ENCODE measurements around the gene CTBP2. TPM values are rescaled to one million over a fixed set of nuclear protein-coding genes. Genes with fewer than 3 reads are reported as not detected.

Gene CTBP2
- total RNA-seq, 1 experiment from 2014 or later = 212 TPM

DNA sequence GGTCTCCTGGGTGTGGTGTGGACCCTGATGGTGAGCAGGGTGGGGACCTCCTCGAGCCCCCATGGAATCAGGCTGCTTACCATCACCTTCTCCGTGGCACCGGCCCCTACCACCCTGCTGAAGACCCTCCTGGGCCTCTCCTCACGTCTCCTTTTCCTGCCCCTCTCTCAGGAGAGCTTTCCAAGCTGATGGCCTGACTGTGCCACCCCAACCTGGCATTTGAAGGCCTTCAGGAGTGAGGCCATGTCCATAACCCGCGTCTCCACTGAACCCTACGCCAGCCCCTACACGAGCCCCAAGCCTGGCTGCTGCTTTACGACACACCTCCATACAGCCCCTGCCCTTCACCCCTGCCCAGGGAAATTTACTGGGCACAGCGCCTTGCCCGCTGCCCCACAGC lies 163.1 kb downstream of the CTBP2 start:
- no peaks in the 10 kb centered on the region for H3K9me3 Mint-ChIP-seq
- no peak overlapping the region for H2BK120ac ChIP-seq (ENCODE audit: low read depth, low read length, poor library complexity, severe bottlenecking)
- H3K4me1 ChIP-seq (ENCODE audit: insufficient read depth, low read length) = no peaks in the 10 kb centered on the region
- no peak overlapping the region for H3K4me2 ChIP-seq (ENCODE audit: insufficient read depth, insufficient read length, low read length)
- peaks cover 58 to 99% (median 85%) of the 10 kb centered on the region in 3 experiments for H3K36me3 Mint-ChIP-seq (ENCODE audit: insufficient read depth in 1 of 3, low read depth in 3 of 3)
- H3K18ac ChIP-seq (ENCODE audit: insufficient read length, low read depth, low read length) = no peak overlapping the region
- peaks cover 3% of the 10 kb centered on the region for H3K79me1 ChIP-seq (ENCODE audit: insufficient read depth, low read depth, low read length, poor library complexity, severe bottlenecking)
- peak overlapping the region in 2 of 3 experiments; percentile 73 to 78; a peak in 3 of 7 replicates for H3K27ac Mint-ChIP-seq
- no peak overlapping the region for H4K8ac ChIP-seq (replicated peaks; ENCODE audit: insufficient read length, low read depth, low read length)
- no peak overlapping the region for H2BK15ac ChIP-seq (ENCODE audit: low read depth, low read length)
- no peaks in the 10 kb centered on the region for H4K20me1 ChIP-seq (ENCODE audit: control insufficient read depth, insufficient read depth, insufficient read length)
- no peaks in the 10 kb centered on the region for H3K27me3 ChIP-seq (ENCODE audit: insufficient read depth, low read length)
- no peak overlapping the region for H2AK5ac ChIP-seq (ENCODE audit: insufficient read length, low read length)
- peaks cover 4% of the 10 kb centered on the region; the same call in 1 of the 2 replicates for H3K27me3 Mint-ChIP-seq (ENCODE audit: low read depth)
- no peaks in the 10 kb centered on the region for H3K79me2 ChIP-seq (ENCODE audit: insufficient read depth, low read length)
- H3K4ac ChIP-seq (ENCODE audit: low read depth, low read length) = no peak overlapping the region
- H3K23me2 ChIP-seq (ENCODE audit: insufficient read length, low read depth, low read length, poor library complexity, severe bottlenecking) = no peaks in the 10 kb centered on the region
- no peak overlapping the region for H2AFZ ChIP-seq (ENCODE audit: low read length)
- no peak overlapping the region for H3K9ac ChIP-seq (ENCODE audit: extremely low read depth, insufficient read length, low read length)
- H3K4me1 Mint-ChIP-seq = no peaks in the 10 kb centered on the region
- no peak overlapping the region; the same call in 1 of the 2 replicates for H3K14ac ChIP-seq (ENCODE audit: insufficient read depth, low read length)
- H3K4me3 Mint-ChIP-seq = no peak overlapping the region
- no peak overlapping the region for H2BK5ac ChIP-seq (ENCODE audit: insufficient read length, low read length)
- no peaks in the 10 kb centered on the region for H3K9me3 ChIP-seq (ENCODE audit: control insufficient read depth, low read depth, low read length)
- no peak overlapping the region for H2BK20ac ChIP-seq (ENCODE audit: low read depth, low read length, poor library complexity, severe bottlenecking)
- no peak overlapping the region for H2BK12ac ChIP-seq (ENCODE audit: insufficient read length, low read depth, low read length)
- no CpG with 5 or more reads among the region's 11 CpGs for WGBS (ENCODE audit: extremely low coverage, insufficient read length, low lambda C conversion rate)
- H4K91ac ChIP-seq (ENCODE audit: insufficient read length, low read depth, low read length) = no peak overlapping the region
- H3K27ac ChIP-seq (ENCODE audit: insufficient read length, low read depth, low read length) = no peak overlapping the region
- no peak overlapping the region for H3K56ac ChIP-seq (ENCODE audit: insufficient read length, low read depth, low read length)
- H4K5ac ChIP-seq (ENCODE audit: insufficient read length, low read depth, low read length) = no peak overlapping the region
- no peak for DNase-seq
- no peak overlapping the region for H3K23ac ChIP-seq (ENCODE audit: insufficient read length, low read depth, low read length)
- TF ChIP-seq, protein P1, sequence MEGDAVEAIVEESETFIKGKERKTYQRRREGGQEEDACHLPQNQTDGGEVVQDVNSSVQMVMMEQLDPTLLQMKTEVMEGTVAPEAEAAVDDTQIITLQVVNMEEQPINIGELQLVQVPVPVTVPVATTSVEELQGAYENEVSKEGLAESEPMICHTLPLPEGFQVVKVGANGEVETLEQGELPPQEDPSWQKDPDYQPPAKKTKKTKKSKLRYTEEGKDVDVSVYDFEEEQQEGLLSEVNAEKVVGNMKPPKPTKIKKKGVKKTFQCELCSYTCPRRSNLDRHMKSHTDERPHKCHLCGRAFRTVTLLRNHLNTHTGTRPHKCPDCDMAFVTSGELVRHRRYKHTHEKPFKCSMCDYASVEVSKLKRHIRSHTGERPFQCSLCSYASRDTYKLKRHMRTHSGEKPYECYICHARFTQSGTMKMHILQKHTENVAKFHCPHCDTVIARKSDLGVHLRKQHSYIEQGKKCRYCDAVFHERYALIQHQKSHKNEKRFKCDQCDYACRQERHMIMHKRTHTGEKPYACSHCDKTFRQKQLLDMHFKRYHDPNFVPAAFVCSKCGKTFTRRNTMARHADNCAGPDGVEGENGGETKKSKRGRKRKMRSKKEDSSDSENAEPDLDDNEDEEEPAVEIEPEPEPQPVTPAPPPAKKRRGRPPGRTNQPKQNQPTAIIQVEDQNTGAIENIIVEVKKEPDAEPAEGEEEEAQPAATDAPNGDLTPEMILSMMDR (conservative IDR thresholded peaks at IDR 0.05) = no peak
- H3T11ph ChIP-seq (ENCODE audit: low read length) = no peak overlapping the region
